A549 (cell line): Measurements from ENCODE around the gene TMEM205. TPM values are rescaled to one million over a fixed set of nuclear protein-coding genes. Genes with fewer than 3 reads are reported as not detected.

Experiments
- ATAC-seq, 2 experiments: fragments of 200-7000 bp in 1 of 2; fragments of >200 bp in 1 of 2; cut with Nextera tagmentation in 1 of 2; cut with Tn5 transposase in 1 of 2; 3 replicates each; pipeline versions ENCODE4 v1.8.0 to v1.9.1; 2018 to 2020; ENCODE audit warnings: mild to moderate bottlenecking in 1 of 2, moderate library complexity in 1 of 2
- CTCF ChIA-PET: fragments of 300-600 bp; sonication (Branson Sonifier 250); formaldehyde crosslinking; extraction: SDS; loops from one replicate; lab custom pipeline; 2021; ENCODE audit warnings: antibody characterized with exemption, inconsistent platforms; lab: Yijun Ruan, JAX
- POLR2A ChIA-PET: fragments of 350-600 bp; formaldehyde crosslinking; extraction: SDS; loops from one replicate; lab custom pipeline; 2021; ENCODE audit warnings: antibody characterized with exemption, inconsistent platforms; lab: Yijun Ruan, JAX
- DNase-seq, 2 experiments: peaks; one replicate each; pipeline versions ENCODE4 v3.0.0 to v3.0.0-alpha.2; 2011 to 2016; ENCODE audit warnings: low read depth in 1 of 2, low spot score in 1 of 2
- FAIRE-seq: peaks from 2 replicates; lab custom pipeline; 2011; peaks lifted over from hg19 to GRCh38; lab: Jason Lieb, UNC
- H3K27ac ChIP-seq, 2 experiments: fragments of >200 bp; sonication (Bioruptor Twin); formaldehyde crosslinking; 3 replicates each; pipeline ENCODE4 v1.5.1; 2016 to 2017
- H3K4me1 ChIP-seq: fragments of >200 bp; sonication (Bioruptor Twin); formaldehyde crosslinking; 3 replicates; pipeline ENCODE4 v1.6.1; 2016
- H3K4me2 ChIP-seq: fragments of >200 bp; sonication (Bioruptor Twin); formaldehyde crosslinking; 3 replicates; pipeline ENCODE4 v1.6.1; 2016
- H3K4me3 ChIP-seq: fragments of >200 bp; sonication (Bioruptor Twin); formaldehyde crosslinking; 3 replicates; pipeline ENCODE4 v1.5.1; 2016
- H3K9me3 ChIP-seq: fragments of >200 bp; sonication (Bioruptor Twin); formaldehyde crosslinking; 3 replicates; pipeline ENCODE4 v1.6.1; 2016
- CBX2 ChIP-seq: fragments of 200-600 bp; sonication (generic); IDR thresholded peaks from 2 replicates; pipeline ENCODE4 v1.6.1; 2016; ENCODE audit warnings: low read depth, mild to moderate bottlenecking, borderline replicate concordance
- CHD4 ChIP-seq: fragments of 200-600 bp; sonication (generic); IDR thresholded peaks from 2 replicates; pipeline ENCODE4 v1.6.1; 2016; ENCODE audit warnings: antibody characterized with exemption, mild to moderate bottlenecking, borderline replicate concordance
- EHF ChIP-seq: fragments of 250-450 bp; sonication (Bioruptor Pico); IDR thresholded peaks from 2 replicates; pipeline ENCODE4 v1.5.0; 2020; ENCODE audit warnings: mild to moderate bottlenecking
- FOSL2 ChIP-seq, 2 experiments: fragments of 450-650 bp in 1 of 2; fragments of >200 bp in 1 of 2; sonication (Bioruptor Twin) in 1 of 2; formaldehyde crosslinking; IDR thresholded peaks; 2 replicates each; pipeline versions ENCODE4 v1.5.0 to v1.6.1; 2016 to 2020; ENCODE audit warnings: mild to moderate bottlenecking in 1 of 2, moderate library complexity in 1 of 2
- FOXS1 ChIP-seq: fragments of 250-450 bp; sonication (Bioruptor Pico); IDR thresholded peaks from 2 replicates; pipeline ENCODE4 v1.5.0; 2020; ENCODE audit warnings: mild to moderate bottlenecking, moderate library complexity
- GATA3 ChIP-seq: IDR thresholded peaks from 2 replicates; pipeline ENCODE4 v1.6.1; 2012; ENCODE audit warnings: borderline replicate concordance
- HOXB5 ChIP-seq: fragments of 250-450 bp; sonication (Bioruptor Pico); IDR thresholded peaks from 2 replicates; pipeline ENCODE4 v1.5.0; 2020; ENCODE audit warnings: mild to moderate bottlenecking, moderate library complexity
- JUN ChIP-seq, 2 experiments: fragments of >200 bp; sonication (Bioruptor Twin); formaldehyde crosslinking; IDR thresholded peaks; 2 replicates in 1 of 2; 3 replicates in 1 of 2; pipeline ENCODE4 v1.6.1; 2016 to 2017
- KDM5A ChIP-seq: fragments of 200-600 bp; sonication (generic); IDR thresholded peaks from 2 replicates; pipeline ENCODE4 v1.6.1; 2016; ENCODE audit warnings: antibody characterized with exemption, mild to moderate bottlenecking
- NPAS2 ChIP-seq: fragments of 250-450 bp; sonication (Bioruptor Pico); IDR thresholded peaks from 2 replicates; pipeline ENCODE4 v1.8.0; 2022; ENCODE audit warnings: mild to moderate bottlenecking, moderate library complexity, borderline replicate concordance
- NR3C1 ChIP-seq: fragments of >200 bp; sonication (Bioruptor Twin); formaldehyde crosslinking; IDR thresholded peaks from 3 replicates; pipeline ENCODE4 v1.6.1; 2017
- POLR2A ChIP-seq: IDR thresholded peaks from 2 replicates; pipeline ENCODE4 v1.6.1; 2012; ENCODE audit warnings: mild to moderate bottlenecking, low read length
- POLR2AphosphoS2 ChIP-seq: conservative IDR thresholded peaks from 2 replicates; pipeline ENCODE4 v1.6.1; 2012; ENCODE audit warnings: low read length, improper control_type of control experiment, inconsistent platforms
- RAD21 ChIP-seq, 2 experiments: fragments of >200 bp in 1 of 2; sonication (Bioruptor Twin) in 1 of 2; formaldehyde crosslinking in 1 of 2; IDR thresholded peaks in 1 of 2; conservative IDR thresholded peaks in 1 of 2; 2 replicates in 1 of 2; 3 replicates in 1 of 2; pipeline ENCODE4 v1.6.1; 2012 to 2018; ENCODE audit warnings: inconsistent platforms in 1 of 2
- SMC3 ChIP-seq: fragments of >200 bp; sonication (Bioruptor Twin); formaldehyde crosslinking; IDR thresholded peaks from 3 replicates; pipeline ENCODE4 v1.6.1; 2018; ENCODE audit warnings: inconsistent platforms
- SREBF2 ChIP-seq: fragments of 450-650 bp; IDR thresholded peaks from 2 replicates; pipeline ENCODE4 v1.6.1; 2014; ENCODE audit warnings: mild to moderate bottlenecking, moderate library complexity
- TP53 ChIP-seq: fragments of 250-450 bp; sonication (Bioruptor Pico); IDR thresholded peaks from 2 replicates; pipeline ENCODE4 v1.5.0; 2021; ENCODE audit warnings: mild to moderate bottlenecking, moderate library complexity
- ZSCAN20 ChIP-seq: fragments of 250-450 bp; sonication (Bioruptor Pico); IDR thresholded peaks from 2 replicates; pipeline ENCODE4 v1.8.0; 2022; ENCODE audit warnings: mild to moderate bottlenecking, moderate library complexity
- WGBS: methylation state at CpG from one replicate; pipeline ENCODE4 v1.1.6; 2017; ENCODE audit errors: missing lambda C conversion rate; 5-methylcytosine and 5-hydroxymethylcytosine counted together
- polyA plus RNA-seq, 4 experiments: library from polyadenylated mRNA; depleted of rRNA in 3 of 4; stranded (reverse); fragments of >200 nt; fragmentation: RNase III in 1 of 4; extraction: RNeasy Plus Mini Kit Qiagen cat#74134 plus additional on column Dnase treatment in 1 of 4; gene quantifications; 2 replicates in 3 of 4; 3 replicates in 1 of 4; pipeline ENCODE4 v1.2.3, GENCODE V29; 2011 to 2017
- TF ChIP-seq, protein P1 (sequence below): fragments of 450-650 bp; IDR thresholded peaks from 2 replicates; pipeline ENCODE4 v1.6.1; 2014; ENCODE audit warnings: antibody characterized with exemption
- TF ChIP-seq, protein P2 (sequence below): IDR thresholded peaks from 2 replicates; pipeline ENCODE4 v1.6.1; 2012
- TF ChIP-seq, protein P3 (sequence below): fragments of >200 bp; sonication (Bioruptor Twin); formaldehyde crosslinking; IDR thresholded peaks from 3 replicates; pipeline ENCODE4 v1.6.1; 2016
- TF ChIP-seq, protein P4 (sequence below): fragments of 150-350 bp; IDR thresholded peaks from 2 replicates; pipeline ENCODE4 v1.6.1; 2014; ENCODE audit warnings: low read depth, mild to moderate bottlenecking, low read length
- TF ChIP-seq, protein P5 (sequence below): fragments of 200-600 bp; sonication (generic); IDR thresholded peaks from 2 replicates; pipeline ENCODE4 v1.6.1; 2016; ENCODE audit warnings: antibody characterized with exemption, mild to moderate bottlenecking, moderate library complexity
- TF ChIP-seq, protein P6 (sequence below): IDR thresholded peaks from 2 replicates; pipeline ENCODE4 v1.6.1; 2012

TMEM205 gene
- polyA plus RNA-seq, 2 of the 4 experiments (the other 2 are of a cell fraction), result 91.6 to 183 TPM

DNA sequence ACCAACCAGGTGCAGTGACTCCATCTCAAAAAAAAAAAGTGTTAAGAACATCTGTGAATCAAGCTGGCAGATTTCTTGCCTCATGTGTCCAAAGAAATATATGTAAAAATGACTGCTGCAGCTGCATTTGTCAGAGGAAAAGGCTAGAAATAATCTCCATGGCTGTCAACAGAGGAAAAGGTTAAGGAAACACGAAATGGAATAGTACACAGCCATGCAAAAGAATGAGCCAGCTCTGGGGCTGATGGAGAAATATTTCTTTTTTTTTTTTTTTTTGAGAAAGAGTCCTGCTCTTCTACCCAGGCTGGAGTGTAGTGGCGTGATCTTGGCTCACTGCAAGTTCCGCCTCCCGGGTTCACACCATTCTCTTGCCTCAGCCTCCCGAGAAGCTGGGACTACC is 13.2 kb downstream of the TMEM205 start:
- ChIA-PET POLR2A (no interaction called here), CTCF (interaction anchor here (1.3 to 1.5 kb wide), 2 partner anchors 48 to 150 kb away, joined by 4 to 6 read pairs; no protein-coding TSS in a partner anchor)
- DNase-seq (no peak), ATAC-seq (no peak), FAIRE-seq (no peak)
- WGBS, result 90% methylated on average over 5 of the region's 5 CpGs
- Histone ChIP-seq H3K4me1 (no peaks in the 10 kb centered on the region), H3K4me3 (no peak overlapping the region), H3K9me3 (no peaks in the 10 kb centered on the region), H3K4me2 (no peak overlapping the region), H3K27ac (no peak overlapping the region)
- TF ChIP-seq TP53 (CRISPR knock-in tag) (no peak), JUN (IDR thresholded peaks at IDR 0.05) (no peak), SMC3 (no peak), HOXB5 (CRISPR knock-in tag) (no peak), KDM5A (no peak), POLR2A (no peak), NPAS2 (CRISPR knock-in tag) (no peak), FOSL2 (IDR thresholded peaks at IDR 0.05) (no peak), FOSL2 (CRISPR knock-in tag; IDR thresholded peaks at IDR 0.05) (no peak), SREBF2 (no peak), RAD21 (conservative IDR thresholded peaks at IDR 0.05 in 1 of 2, IDR thresholded peaks at IDR 0.05 in 1 of 2) (no peak), NR3C1 (no peak), GATA3 (no peak), FOXS1 (CRISPR knock-in tag) (no peak)
- TF ChIP-seq, protein P1, sequence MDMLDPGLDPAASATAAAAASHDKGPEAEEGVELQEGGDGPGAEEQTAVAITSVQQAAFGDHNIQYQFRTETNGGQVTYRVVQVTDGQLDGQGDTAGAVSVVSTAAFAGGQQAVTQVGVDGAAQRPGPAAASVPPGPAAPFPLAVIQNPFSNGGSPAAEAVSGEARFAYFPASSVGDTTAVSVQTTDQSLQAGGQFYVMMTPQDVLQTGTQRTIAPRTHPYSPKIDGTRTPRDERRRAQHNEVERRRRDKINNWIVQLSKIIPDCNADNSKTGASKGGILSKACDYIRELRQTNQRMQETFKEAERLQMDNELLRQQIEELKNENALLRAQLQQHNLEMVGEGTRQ, result no peak
- TF ChIP-seq, protein P2, sequence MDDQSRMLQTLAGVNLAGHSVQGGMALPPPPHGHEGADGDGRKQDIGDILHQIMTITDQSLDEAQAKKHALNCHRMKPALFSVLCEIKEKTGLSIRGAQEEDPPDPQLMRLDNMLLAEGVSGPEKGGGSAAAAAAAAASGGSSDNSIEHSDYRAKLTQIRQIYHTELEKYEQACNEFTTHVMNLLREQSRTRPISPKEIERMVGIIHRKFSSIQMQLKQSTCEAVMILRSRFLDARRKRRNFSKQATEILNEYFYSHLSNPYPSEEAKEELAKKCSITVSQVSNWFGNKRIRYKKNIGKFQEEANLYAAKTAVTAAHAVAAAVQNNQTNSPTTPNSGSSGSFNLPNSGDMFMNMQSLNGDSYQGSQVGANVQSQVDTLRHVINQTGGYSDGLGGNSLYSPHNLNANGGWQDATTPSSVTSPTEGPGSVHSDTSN, result no peak
- TF ChIP-seq, protein P3, sequence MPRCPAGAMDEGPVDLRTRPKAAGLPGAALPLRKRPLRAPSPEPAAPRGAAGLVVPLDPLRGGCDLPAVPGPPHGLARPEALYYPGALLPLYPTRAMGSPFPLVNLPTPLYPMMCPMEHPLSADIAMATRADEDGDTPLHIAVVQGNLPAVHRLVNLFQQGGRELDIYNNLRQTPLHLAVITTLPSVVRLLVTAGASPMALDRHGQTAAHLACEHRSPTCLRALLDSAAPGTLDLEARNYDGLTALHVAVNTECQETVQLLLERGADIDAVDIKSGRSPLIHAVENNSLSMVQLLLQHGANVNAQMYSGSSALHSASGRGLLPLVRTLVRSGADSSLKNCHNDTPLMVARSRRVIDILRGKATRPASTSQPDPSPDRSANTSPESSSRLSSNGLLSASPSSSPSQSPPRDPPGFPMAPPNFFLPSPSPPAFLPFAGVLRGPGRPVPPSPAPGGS, result no peak
- TF ChIP-seq, protein P4, sequence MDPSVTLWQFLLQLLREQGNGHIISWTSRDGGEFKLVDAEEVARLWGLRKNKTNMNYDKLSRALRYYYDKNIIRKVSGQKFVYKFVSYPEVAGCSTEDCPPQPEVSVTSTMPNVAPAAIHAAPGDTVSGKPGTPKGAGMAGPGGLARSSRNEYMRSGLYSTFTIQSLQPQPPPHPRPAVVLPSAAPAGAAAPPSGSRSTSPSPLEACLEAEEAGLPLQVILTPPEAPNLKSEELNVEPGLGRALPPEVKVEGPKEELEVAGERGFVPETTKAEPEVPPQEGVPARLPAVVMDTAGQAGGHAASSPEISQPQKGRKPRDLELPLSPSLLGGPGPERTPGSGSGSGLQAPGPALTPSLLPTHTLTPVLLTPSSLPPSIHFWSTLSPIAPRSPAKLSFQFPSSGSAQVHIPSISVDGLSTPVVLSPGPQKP, result no peak

DNA sequence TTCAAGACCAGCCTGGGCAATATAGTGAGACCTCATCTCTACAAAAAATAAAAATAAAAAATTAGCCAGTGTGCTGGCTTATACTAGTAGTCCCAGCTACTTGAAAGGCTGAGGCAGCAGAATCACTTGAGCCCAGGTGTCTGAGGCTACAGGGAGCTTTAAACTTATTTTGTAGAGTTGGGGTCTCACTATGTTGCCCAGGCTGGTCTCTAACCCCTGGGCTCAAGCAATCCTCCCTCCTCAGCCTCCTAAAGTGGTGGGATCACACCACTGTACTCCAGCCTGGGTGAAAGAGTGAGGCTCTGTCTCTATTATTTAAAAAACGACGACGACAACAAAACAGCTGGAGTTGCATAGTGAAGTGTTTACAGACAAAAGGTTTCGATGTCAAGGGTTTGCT is 14.6 kb downstream of the TMEM205 start:
- TF ChIP-seq POLR2AphosphoS2 (no peak), CBX2 (no peak), SMC3 (no peak), FOXS1 (CRISPR knock-in tag) (no peak), ZSCAN20 (CRISPR knock-in tag) (no peak), CHD4 (no peak), KDM5A (no peak), EHF (CRISPR knock-in tag) (no peak)
- TF ChIP-seq, protein P5, sequence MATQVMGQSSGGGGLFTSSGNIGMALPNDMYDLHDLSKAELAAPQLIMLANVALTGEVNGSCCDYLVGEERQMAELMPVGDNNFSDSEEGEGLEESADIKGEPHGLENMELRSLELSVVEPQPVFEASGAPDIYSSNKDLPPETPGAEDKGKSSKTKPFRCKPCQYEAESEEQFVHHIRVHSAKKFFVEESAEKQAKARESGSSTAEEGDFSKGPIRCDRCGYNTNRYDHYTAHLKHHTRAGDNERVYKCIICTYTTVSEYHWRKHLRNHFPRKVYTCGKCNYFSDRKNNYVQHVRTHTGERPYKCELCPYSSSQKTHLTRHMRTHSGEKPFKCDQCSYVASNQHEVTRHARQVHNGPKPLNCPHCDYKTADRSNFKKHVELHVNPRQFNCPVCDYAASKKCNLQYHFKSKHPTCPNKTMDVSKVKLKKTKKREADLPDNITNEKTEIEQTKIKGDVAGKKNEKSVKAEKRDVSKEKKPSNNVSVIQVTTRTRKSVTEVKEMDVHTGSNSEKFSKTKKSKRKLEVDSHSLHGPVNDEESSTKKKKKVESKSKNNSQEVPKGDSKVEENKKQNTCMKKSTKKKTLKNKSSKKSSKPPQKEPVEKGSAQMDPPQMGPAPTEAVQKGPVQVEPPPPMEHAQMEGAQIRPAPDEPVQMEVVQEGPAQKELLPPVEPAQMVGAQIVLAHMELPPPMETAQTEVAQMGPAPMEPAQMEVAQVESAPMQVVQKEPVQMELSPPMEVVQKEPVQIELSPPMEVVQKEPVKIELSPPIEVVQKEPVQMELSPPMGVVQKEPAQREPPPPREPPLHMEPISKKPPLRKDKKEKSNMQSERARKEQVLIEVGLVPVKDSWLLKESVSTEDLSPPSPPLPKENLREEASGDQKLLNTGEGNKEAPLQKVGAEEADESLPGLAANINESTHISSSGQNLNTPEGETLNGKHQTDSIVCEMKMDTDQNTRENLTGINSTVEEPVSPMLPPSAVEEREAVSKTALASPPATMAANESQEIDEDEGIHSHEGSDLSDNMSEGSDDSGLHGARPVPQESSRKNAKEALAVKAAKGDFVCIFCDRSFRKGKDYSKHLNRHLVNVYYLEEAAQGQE, result no peak
- TF ChIP-seq, protein P2, result no peak
- TF ChIP-seq, protein P3, result no peak
- TF ChIP-seq, protein P6, sequence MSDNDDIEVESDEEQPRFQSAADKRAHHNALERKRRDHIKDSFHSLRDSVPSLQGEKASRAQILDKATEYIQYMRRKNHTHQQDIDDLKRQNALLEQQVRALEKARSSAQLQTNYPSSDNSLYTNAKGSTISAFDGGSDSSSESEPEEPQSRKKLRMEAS, result no peak
- CTCF ChIA-PET, result interaction anchor here (1.3 kb wide), 1 partner anchor 17 kb away, joined by 4 read pairs; no protein-coding TSS in a partner anchor
- no peak for FAIRE-seq
- Histone ChIP-seq H3K27ac (no peak overlapping the region), H3K4me3 (no peak overlapping the region), H3K9me3 (no peaks in the 10 kb centered on the region), H3K4me1 (no peaks in the 10 kb centered on the region), H3K4me2 (no peak overlapping the region)
- no peak for DNase-seq
- no peak for ATAC-seq
- POLR2A ChIA-PET, result no interaction called here
- WGBS, result 96% methylated on average over 4 of the region's 4 CpGs
